ENCODE results near the gene PRPSAP1.
A peak's percentile ranks its signal among the peaks of the same experiment; 100 is the strongest.

PRPSAP1 gene

DNA sequence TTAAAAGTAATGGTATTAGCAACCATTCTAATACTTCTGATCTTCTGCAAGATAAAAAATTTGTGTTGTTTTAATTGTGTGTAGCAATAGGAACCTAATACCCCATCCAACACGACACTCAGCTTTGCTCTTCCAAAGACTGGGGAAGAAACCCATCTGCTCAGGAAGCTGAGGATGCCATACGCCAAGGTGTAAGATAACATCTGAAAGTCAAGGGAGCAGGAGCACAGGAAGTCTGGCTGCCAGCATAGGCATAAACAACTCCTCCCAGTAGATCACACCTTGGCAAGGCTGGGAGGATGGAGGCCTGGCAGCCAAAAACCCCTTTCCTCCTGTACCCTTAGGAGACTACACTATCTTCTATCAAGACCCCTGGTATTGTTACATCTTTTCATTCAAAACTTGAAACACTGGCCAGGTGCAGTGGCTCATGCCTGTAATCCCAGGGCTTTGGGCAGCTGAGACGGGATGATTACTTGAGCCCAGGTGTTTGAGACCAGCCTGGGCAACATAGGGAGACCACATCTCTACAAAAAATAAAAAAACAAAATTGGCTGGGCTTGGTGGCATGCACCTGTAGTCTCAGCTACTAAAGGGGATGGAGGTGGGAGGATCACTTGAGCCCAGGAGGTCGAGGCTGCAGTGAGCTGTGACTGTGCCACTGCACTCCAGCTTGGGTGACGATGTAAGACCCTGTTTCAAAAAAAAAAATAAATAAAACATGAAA, 25.0 kb upstream of the PRPSAP1 start:
- H3K36me3 Mint-ChIP-seq (ENCODE audit: insufficient read depth): no peaks in the 10 kb centered on the region
- H3K27ac Mint-ChIP-seq: no peak overlapping the region
- ATAC-seq (replicated peaks) (no peak), DNase-seq (no peak)
- H3K27me3 Mint-ChIP-seq: no peaks in the 10 kb centered on the region
- peaks cover 2 to 3% of the 10 kb centered on the region in 2 donors for H3K4me1 Mint-ChIP-seq (ENCODE audit: low read depth in 2 of 2)
- H3K4me3 Mint-ChIP-seq: no peak overlapping the region
- no peaks in the 10 kb centered on the region for H3K9me3 Mint-ChIP-seq

GRCh38 chr17:76376318-76377133, 22.8 kb upstream of the PRPSAP1 start:
- Mint-ChIP-seq H3K4me3 (no peak overlapping the region), H3K27me3 (no peaks in the 10 kb centered on the region), H3K4me1 (ENCODE audit: low read depth in 2 of 2) (no peaks in the 10 kb centered on the region), H3K9me3 (no peaks in the 10 kb centered on the region), H3K36me3 (ENCODE audit: insufficient read depth) (no peaks in the 10 kb centered on the region), H3K27ac (no peak overlapping the region)
- DNase-seq: no peak
- ATAC-seq (replicated peaks): no peak

- peak overlapping the region in 1 of 2 donors; percentile 59 for H3K27ac Mint-ChIP-seq
- H3K36me3 Mint-ChIP-seq (ENCODE audit: insufficient read depth): no peaks in the 10 kb centered on the region
- no peak overlapping the region for H3K4me3 Mint-ChIP-seq
- no peaks in the 10 kb centered on the region for H3K27me3 Mint-ChIP-seq
- DNase-seq (no peak), ATAC-seq (replicated peaks) (no peak)
- H3K9me3 Mint-ChIP-seq: no peaks in the 10 kb centered on the region
- no peaks in the 10 kb centered on the region for H3K4me1 Mint-ChIP-seq (ENCODE audit: low read depth in 2 of 2)
Observed at GRCh38 chr17:76371656-76372628, 18.2 kb upstream of the PRPSAP1 start.

GRCh38 chr17:76370261-76370993, 16.7 kb upstream of the PRPSAP1 start:
- Mint-ChIP-seq H3K9me3 (no peaks in the 10 kb centered on the region), H3K4me1 (ENCODE audit: low read depth in 2 of 2) (no peaks in the 10 kb centered on the region), H3K36me3 (ENCODE audit: insufficient read depth) (no peaks in the 10 kb centered on the region), H3K4me3 (no peak overlapping the region), H3K27me3 (no peaks in the 10 kb centered on the region), H3K27ac (no peak overlapping the region)
- DNase-seq (no peak), ATAC-seq (replicated peaks) (no peak)

- no peak for DNase-seq
- Mint-ChIP-seq H3K4me1 (ENCODE audit: low read depth in 2 of 2) (no peaks in the 10 kb centered on the region), H3K27ac (no peak overlapping the region), H3K27me3 (no peaks in the 10 kb centered on the region), H3K9me3 (no peaks in the 10 kb centered on the region), H3K4me3 (no peak overlapping the region), H3K36me3 (ENCODE audit: insufficient read depth) (no peaks in the 10 kb centered on the region)
- no peak for ATAC-seq (replicated peaks)
Observed at GRCh38 chr17:76369804-76370203, 16.1 kb upstream of the PRPSAP1 start.

DNA sequence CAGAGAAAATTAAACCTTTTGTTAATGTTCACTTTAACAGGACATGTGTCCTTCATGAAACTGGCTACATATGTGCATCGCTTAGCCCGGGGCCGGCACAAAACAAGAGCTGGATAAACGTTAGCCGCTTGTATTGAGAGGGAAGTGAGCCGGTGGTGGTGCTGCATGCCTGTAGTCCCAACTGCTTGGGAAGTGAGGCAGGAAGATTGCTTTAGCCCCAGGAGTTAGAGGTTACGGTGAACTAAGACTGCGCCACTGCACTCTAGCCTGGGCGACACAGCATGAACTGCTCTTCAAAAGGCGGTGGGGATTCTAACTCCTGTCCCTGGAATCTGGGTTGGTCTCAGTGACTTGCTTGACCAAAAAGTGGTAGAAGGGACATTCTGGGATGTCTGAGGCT, 15.7 kb upstream of the PRPSAP1 start:
- H3K9me3 Mint-ChIP-seq: no peaks in the 10 kb centered on the region
- DNase-seq (no peak), ATAC-seq (replicated peaks) (no peak)
- H3K4me1 Mint-ChIP-seq (ENCODE audit: low read depth in 2 of 2): no peaks in the 10 kb centered on the region
- H3K36me3 Mint-ChIP-seq (ENCODE audit: insufficient read depth): no peaks in the 10 kb centered on the region
- no peak overlapping the region for H3K4me3 Mint-ChIP-seq
- H3K27me3 Mint-ChIP-seq: no peaks in the 10 kb centered on the region
- H3K27ac Mint-ChIP-seq: no peak overlapping the region

DNA sequence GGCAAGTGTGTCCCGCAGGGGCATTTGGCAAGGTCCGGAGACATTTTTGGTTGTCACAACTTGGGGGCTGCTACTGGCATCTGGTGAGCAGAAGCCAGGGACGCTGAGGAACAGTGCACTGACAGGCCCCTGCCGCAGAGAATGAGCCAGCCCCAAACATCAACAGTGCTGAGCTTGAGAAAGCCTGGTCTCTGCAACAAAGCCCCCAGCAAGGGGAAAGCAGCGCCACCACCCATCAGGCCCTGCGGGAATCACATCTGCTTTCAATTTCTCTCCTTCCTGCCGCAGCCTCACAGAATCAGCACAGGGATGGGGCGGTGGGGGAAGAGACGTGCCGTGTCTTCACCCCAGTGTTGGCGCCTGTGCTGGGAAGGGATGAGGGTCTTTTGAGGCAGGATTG, 14.8 kb upstream of the PRPSAP1 start:
- Mint-ChIP-seq H3K9me3 (no peaks in the 10 kb centered on the region), H3K4me3 (no peak overlapping the region)

GRCh38 chr17:76367642-76368041, 13.9 kb upstream of the PRPSAP1 start:
- H3K4me3 Mint-ChIP-seq: no peak overlapping the region
- no peaks in the 10 kb centered on the region for H3K9me3 Mint-ChIP-seq
- no peaks in the 10 kb centered on the region for H3K36me3 Mint-ChIP-seq (ENCODE audit: insufficient read depth)
- DNase-seq (no peak), ATAC-seq (replicated peaks) (no peak)
- H3K4me1 Mint-ChIP-seq (ENCODE audit: low read depth in 2 of 2): no peaks in the 10 kb centered on the region
- no peak overlapping the region for H3K27ac Mint-ChIP-seq
- no peaks in the 10 kb centered on the region for H3K27me3 Mint-ChIP-seq

More for the DNA sequence above, 14.8 kb upstream of the PRPSAP1 start:
- H3K27me3 Mint-ChIP-seq: no peaks in the 10 kb centered on the region
- no peaks in the 10 kb centered on the region for H3K4me1 Mint-ChIP-seq (ENCODE audit: low read depth in 2 of 2)
- ATAC-seq (replicated peaks) (no peak), DNase-seq (no peak)
- no peaks in the 10 kb centered on the region for H3K36me3 Mint-ChIP-seq (ENCODE audit: insufficient read depth)
- no peak overlapping the region for H3K27ac Mint-ChIP-seq

DNA sequence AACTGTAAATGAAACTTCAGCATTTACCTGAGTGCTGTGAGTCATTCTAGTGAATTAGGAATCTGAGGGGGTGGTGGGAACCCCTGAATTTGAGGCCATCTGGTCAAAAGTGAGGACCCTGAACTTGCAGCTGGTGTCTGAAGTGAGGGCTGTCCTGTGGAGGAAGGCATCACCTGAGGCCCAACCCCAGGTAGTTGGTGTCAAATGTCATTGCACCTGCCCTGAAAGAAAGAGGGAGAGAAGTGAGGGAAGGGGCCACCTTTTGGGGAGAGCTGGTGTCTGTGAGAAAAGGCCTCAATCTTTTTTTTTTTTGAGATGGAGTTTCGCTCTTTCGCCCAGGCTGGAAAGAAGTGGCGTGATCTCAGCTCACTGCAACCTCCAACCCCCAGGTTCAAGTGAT, 12.5 kb upstream of the PRPSAP1 start:
- no peak for ATAC-seq (replicated peaks)
- Mint-ChIP-seq H3K36me3 (ENCODE audit: insufficient read depth) (no peaks in the 10 kb centered on the region), H3K9me3 (no peaks in the 10 kb centered on the region), H3K4me1 (ENCODE audit: low read depth in 2 of 2) (no peaks in the 10 kb centered on the region), H3K27me3 (peaks cover 12 to 13% of the 10 kb centered on the region in 2 donors), H3K27ac (no peak overlapping the region), H3K4me3 (no peak overlapping the region)
- no peak for DNase-seq

- Mint-ChIP-seq H3K36me3 (ENCODE audit: insufficient read depth) (no peaks in the 10 kb centered on the region), H3K4me3 (no peak overlapping the region), H3K27me3 (peaks cover 14 to 15% of the 10 kb centered on the region in 2 donors), H3K27ac (no peak overlapping the region), H3K4me1 (ENCODE audit: low read depth in 2 of 2) (no peaks in the 10 kb centered on the region), H3K9me3 (no peaks in the 10 kb centered on the region)
- DNase-seq (no peak), ATAC-seq (replicated peaks) (no peak)
Observed at GRCh38 chr17:76365256-76365903, 11.7 kb upstream of the PRPSAP1 start.

DNA sequence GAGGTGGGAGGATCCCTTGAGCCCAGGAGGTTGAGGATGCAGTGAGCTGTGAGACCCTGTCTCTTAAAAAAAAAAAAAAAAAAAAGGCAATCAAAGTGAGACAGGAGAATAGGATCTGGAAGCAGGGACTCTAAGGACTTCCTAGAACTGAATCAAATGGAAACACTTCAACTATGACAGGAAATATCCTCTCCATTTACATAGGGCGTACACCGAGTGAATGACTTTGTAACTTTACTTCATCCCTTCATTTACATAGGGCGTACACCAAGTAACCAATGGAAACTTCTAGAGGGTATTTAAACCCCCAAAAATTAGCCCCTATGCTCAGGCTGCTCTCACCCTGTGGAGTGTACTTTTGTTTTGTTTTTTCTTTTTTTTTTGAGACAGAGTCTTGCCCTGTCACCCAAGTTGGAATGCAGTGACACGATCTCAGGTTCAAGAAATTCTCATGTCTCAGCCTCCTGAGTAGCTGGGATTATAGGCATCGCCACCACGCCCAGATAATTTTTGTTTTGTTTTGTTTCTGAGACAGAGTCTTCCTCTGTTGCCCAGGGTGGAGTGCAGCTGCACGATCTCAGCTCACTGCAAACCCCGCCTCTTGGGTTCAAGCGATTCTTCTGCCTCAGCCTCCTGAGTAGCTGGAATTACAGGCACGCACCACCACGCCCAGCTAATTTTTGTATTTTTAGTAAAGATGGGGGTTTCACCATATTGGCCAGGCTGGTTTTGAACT, 9.6 kb upstream of the PRPSAP1 start:
- H3K9me3 Mint-ChIP-seq: no peaks in the 10 kb centered on the region
- no peaks in the 10 kb centered on the region for H3K36me3 Mint-ChIP-seq (ENCODE audit: insufficient read depth)
- H3K4me3 Mint-ChIP-seq: no peak overlapping the region
- no peak overlapping the region for H3K27ac Mint-ChIP-seq
- DNase-seq: no peak
- no peaks in the 10 kb centered on the region for H3K4me1 Mint-ChIP-seq (ENCODE audit: low read depth in 2 of 2)
- H3K27me3 Mint-ChIP-seq: peaks cover 15 to 24% of the 10 kb centered on the region in 2 donors
- ATAC-seq (replicated peaks): no peak

DNA sequence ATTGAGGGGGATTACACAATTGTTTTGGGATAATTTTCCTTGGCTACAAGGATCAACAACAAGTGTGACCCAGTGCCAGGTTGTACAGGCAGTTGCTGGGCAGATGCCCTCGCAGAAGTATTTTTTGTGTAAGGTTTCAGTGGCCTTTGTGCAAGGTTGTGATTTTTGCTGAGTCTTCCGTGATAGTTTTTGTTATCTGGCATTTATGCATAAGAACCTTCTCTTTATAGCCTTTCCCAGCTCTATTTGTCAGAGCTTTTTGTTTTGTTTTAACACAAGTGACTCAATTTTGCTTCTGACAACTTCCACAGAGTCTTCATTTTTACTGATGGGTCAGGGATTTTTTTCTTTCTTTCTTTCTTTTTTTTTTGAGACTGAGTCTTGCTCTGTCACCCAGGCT, 6.7 kb upstream of the PRPSAP1 start:
- H3K4me3 Mint-ChIP-seq: no peak overlapping the region
- no peak overlapping the region for H3K27ac Mint-ChIP-seq

More for the DNA sequence above, 6.7 kb upstream of the PRPSAP1 start:
- peaks cover 15 to 32% of the 10 kb centered on the region in 2 donors for H3K27me3 Mint-ChIP-seq
- no peak for DNase-seq
- ATAC-seq (replicated peaks): no peak
- H3K36me3 Mint-ChIP-seq (ENCODE audit: insufficient read depth): no peaks in the 10 kb centered on the region
- H3K4me1 Mint-ChIP-seq (ENCODE audit: low read depth in 2 of 2): no peaks in the 10 kb centered on the region
- no peaks in the 10 kb centered on the region for H3K9me3 Mint-ChIP-seq
